Mesothelial cell of epicardium (in vitro differentiated cells): ENCODE measurements around the gene NALCN. TPM values are rescaled to one million over a fixed set of nuclear protein-coding genes. Genes with fewer than 3 reads are reported as not detected.

Source experiments
- DNase-seq, 2 experiments: peaks; one replicate each; pipeline ENCODE4 v3.0.0; 2021; ENCODE audit warnings: low spot score in 2 of 2; ENCODE audit not compliant: unreplicated experiment in 2 of 2
- H3K27ac Mint-ChIP-seq: 2 replicates; pipeline ENCODE4 v1.8.0; 2021; ENCODE audit warnings: mixed read lengths
- H3K27me3 Mint-ChIP-seq: 2 replicates; pipeline ENCODE4 v1.8.0; 2021; ENCODE audit warnings: low read depth, mixed read lengths
- H3K36me3 Mint-ChIP-seq: 2 replicates; pipeline ENCODE4 v1.8.0; 2021; ENCODE audit warnings: mixed read lengths
- H3K4me1 Mint-ChIP-seq: 2 replicates; pipeline ENCODE4 v1.8.0; 2021; ENCODE audit warnings: mixed read lengths
- H3K4me3 Mint-ChIP-seq: 2 replicates; pipeline ENCODE4 v1.8.0; 2021; ENCODE audit warnings: mild to moderate bottlenecking, moderate library complexity, mixed read lengths
- H3K9me3 Mint-ChIP-seq: 2 replicates; pipeline ENCODE4 v1.8.0; 2021; ENCODE audit warnings: mixed read lengths
- total RNA-seq: library from RNA; stranded (reverse); gene quantifications from 3 replicates; pipeline ENCODE4 v1.2.1, GENCODE V29; 2021
- TF ChIP-seq, protein P1 (sequence below): fragments of 200-600 bp; sonication (generic); IDR thresholded peaks from one replicate; pipeline ENCODE4 v1.5.0; 2021; ENCODE audit warnings: antibody characterized with exemption; ENCODE audit not compliant: unreplicated experiment

NALCN gene
- total RNA-seq, 1 donor from 2014 or later, result 2.2 TPM

DNA sequence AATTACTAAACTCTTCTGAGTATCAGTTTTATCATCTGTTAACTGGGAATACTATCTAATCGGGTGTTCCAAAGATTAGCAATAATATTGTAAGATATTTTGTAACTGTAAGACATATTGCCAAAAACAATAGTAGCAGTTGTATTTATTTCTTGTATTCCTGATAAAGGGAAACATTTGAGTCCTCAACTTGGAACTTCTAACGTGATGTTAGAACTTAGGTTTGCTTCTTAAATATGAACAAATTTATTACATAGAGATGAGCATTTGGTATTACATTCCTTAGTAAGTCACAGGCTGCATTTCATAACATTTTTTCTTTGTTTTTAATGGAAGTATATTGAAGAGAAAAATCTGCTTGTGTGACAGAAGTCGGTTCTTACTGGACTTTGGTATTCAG lies 225.3 kb downstream of the NALCN start:
- TF ChIP-seq, protein P1, sequence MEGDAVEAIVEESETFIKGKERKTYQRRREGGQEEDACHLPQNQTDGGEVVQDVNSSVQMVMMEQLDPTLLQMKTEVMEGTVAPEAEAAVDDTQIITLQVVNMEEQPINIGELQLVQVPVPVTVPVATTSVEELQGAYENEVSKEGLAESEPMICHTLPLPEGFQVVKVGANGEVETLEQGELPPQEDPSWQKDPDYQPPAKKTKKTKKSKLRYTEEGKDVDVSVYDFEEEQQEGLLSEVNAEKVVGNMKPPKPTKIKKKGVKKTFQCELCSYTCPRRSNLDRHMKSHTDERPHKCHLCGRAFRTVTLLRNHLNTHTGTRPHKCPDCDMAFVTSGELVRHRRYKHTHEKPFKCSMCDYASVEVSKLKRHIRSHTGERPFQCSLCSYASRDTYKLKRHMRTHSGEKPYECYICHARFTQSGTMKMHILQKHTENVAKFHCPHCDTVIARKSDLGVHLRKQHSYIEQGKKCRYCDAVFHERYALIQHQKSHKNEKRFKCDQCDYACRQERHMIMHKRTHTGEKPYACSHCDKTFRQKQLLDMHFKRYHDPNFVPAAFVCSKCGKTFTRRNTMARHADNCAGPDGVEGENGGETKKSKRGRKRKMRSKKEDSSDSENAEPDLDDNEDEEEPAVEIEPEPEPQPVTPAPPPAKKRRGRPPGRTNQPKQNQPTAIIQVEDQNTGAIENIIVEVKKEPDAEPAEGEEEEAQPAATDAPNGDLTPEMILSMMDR, result no peak
- H3K4me1 Mint-ChIP-seq, result no peaks in the 10 kb centered on the region
- no peaks in the 10 kb centered on the region for H3K36me3 Mint-ChIP-seq
- H3K4me3 Mint-ChIP-seq, result no peak overlapping the region
- DNase-seq, result no peak
- no peaks in the 10 kb centered on the region for H3K9me3 Mint-ChIP-seq
- peaks cover under 1% of the 10 kb centered on the region for H3K27me3 Mint-ChIP-seq
- H3K27ac Mint-ChIP-seq, result no peak overlapping the region

DNA sequence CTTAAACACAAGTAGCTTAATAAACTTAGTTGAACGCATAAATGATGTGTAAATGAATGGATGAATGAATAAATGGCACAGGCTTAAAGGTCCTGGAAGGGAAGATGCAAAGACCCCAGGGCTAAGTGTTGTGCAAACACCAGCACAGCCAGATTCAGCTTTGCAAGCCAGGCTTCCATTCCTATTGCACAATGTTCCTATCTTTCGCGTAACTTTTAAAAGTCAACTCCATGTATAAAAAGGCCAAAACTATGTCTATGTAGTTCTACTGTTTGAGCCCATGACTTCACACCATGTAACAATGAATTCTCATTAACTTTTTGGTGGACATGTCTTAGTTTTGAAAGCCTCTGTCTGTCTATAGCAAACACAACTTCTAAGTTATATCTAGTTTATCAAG lies 226.0 kb downstream of the NALCN start:
- Mint-ChIP-seq H3K27ac (no peak overlapping the region), H3K4me1 (no peaks in the 10 kb centered on the region), H3K9me3 (no peaks in the 10 kb centered on the region), H3K4me3 (no peak overlapping the region), H3K27me3 (no peaks in the 10 kb centered on the region), H3K36me3 (no peaks in the 10 kb centered on the region)
- TF ChIP-seq, protein P1, result no peak
- DNase-seq, result no peak

DNA sequence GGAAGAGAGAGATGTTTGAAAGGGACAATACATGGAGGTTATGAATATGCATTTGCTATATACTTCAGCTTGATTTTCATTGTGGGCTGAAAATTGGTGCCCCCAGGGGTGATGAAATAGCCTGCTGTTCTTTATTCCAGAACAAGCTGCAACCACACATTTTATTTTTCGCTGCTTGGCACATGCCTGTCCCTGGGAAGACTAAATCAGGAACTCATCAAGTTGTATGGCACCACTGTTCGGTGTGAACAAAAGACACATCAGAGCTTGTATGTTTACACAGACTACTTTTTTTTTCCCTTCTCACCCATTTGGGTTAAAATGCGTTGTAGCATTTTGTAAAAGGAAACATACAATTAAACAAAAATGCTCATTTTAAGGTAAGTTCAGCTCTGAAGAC lies 230.7 kb downstream of the NALCN start:
- DNase-seq, result no peak
- Mint-ChIP-seq H3K4me3 (no peak overlapping the region), H3K4me1 (no peaks in the 10 kb centered on the region), H3K9me3 (no peaks in the 10 kb centered on the region), H3K27ac (no peak overlapping the region), H3K36me3 (no peaks in the 10 kb centered on the region), H3K27me3 (no peaks in the 10 kb centered on the region)
- TF ChIP-seq, protein P1, result no peak

DNA sequence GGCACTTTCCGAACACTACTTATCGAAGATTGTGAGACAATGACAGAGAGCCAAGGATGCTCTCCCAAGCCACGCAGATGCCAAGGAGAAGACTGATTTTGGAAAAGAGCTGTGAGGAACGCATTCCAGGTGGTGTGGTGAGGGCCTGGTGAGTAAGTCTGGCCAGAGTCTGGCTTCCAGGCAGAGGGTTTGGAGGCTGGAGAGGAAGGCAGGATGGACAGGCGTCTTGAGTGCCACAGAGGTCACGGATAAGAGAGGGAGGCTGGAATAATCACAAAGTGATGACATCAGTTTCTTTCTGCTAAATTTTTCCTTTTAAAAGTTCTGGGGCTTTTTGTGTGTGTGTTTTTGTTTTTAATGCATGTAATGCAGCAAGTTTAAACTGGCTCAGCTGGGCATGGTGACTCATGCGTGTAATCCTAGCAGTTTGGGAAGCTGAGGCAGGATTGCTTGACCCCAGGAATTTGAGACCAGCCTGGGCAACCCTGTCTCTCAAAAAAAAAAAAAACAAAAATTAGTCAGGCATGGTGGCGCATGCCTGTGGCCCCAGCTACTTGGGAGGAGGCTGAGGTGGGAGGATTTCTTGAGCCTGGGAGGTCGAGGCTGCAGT lies 235.1 kb downstream of the NALCN start:
- Mint-ChIP-seq H3K4me1 (no peaks in the 10 kb centered on the region), H3K4me3 (no peak overlapping the region), H3K36me3 (no peaks in the 10 kb centered on the region), H3K27me3 (peaks cover 2% of the 10 kb centered on the region), H3K9me3 (no peaks in the 10 kb centered on the region), H3K27ac (no peak overlapping the region)
- DNase-seq, result no peak
- TF ChIP-seq, protein P1, result no peak

DNA sequence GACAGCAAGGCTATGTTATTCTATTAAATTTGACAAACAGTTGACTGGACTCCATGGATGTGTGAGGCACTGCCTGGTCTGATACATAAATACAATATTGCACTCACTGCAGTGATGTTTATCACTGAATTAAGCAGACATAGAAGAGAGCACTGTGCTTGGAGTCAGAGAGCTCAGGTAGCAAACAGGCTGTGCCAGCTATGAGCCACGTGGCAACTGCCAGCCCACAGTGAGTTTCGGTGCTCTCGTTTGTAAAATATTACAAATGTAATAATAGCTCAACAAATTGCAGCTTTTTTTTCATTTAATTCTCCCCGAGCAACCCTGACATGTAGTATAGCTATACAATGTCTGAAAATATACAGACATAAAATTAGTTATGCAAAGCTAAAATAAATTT lies 237.3 kb downstream of the NALCN start:
- Mint-ChIP-seq H3K27ac (no peak overlapping the region), H3K9me3 (no peaks in the 10 kb centered on the region), H3K4me3 (no peak overlapping the region), H3K36me3 (no peaks in the 10 kb centered on the region), H3K4me1 (no peaks in the 10 kb centered on the region), H3K27me3 (peaks cover 4% of the 10 kb centered on the region)
- no peak for DNase-seq
- TF ChIP-seq, protein P1, result no peak

DNA sequence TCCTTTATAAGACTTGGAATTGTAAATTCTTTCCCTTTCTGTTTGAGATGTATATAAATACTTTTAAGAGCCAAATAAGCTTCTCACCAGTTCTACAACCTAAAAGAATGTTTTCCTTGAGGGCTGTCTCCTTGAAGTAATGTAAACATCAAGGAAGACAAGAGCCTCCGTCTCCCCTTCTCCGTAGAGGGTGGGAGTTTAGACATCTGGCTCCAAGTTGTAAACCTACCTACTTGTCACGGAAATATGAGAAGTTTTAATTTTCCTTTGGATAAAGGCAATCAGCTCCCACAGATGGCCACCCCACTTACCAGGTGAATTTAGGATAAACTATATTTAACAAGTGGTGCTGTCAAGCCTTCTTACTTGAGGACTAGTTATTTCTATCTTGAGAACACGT lies 237.9 kb downstream of the NALCN start:
- H3K36me3 Mint-ChIP-seq, result no peaks in the 10 kb centered on the region
- H3K27me3 Mint-ChIP-seq, result peaks cover 4% of the 10 kb centered on the region
- H3K4me1 Mint-ChIP-seq, result no peaks in the 10 kb centered on the region
- TF ChIP-seq, protein P1, result no peak
- H3K27ac Mint-ChIP-seq, result no peak overlapping the region
- H3K9me3 Mint-ChIP-seq, result no peaks in the 10 kb centered on the region
- DNase-seq, result no peak
- H3K4me3 Mint-ChIP-seq, result no peak overlapping the region
